Measurements from ENCODE around the gene TRIM52. TPM values are rescaled to one million over a fixed set of nuclear protein-coding genes. Genes with fewer than 3 reads are reported as not detected.

The TRIM52 gene
- total and polyA plus RNA-seq, 10 of the 15 experiments (the other 5 are each of a cell fraction or from before 2014, with no cell fraction given), result 1.4 to 24.3 (median 8.1) TPM

GRCh38 chr5:181212080-181212479 lies 48.9 kb downstream of the TRIM52 start:
- in situ Hi-C loops (cut with MboI) (no loop called here), intact Hi-C loops (cut with micrococcal nuclease; ENCODE audit: unreplicated experiment) (no loop called here)
- RAD21 ChIA-PET (ENCODE audit: unreplicated experiment), result no interaction called here
- CTCF ChIA-PET, result interaction anchor here (1.7 kb wide), 1 partner anchor 27 kb away, joined by 5 read pairs; no protein-coding TSS in a partner anchor
- DNase-seq (ENCODE audit: low read depth, low spot score) (no peak), ATAC-seq (no peak), FAIRE-seq (no peak)
- WGBS (ENCODE audit: insufficient coverage, insufficient replicate concordance, low lambda C conversion rate, missing lambda C conversion rate), result 73% methylated on average over 6 of the region's 6 CpGs
- SMC1A ChIA-PET (ENCODE audit: uncharacterized antibody, unreplicated experiment), result no interaction called here
- Histone ChIP-seq H3K4me1 (ENCODE audit: control insufficient read depth, insufficient read depth, low read length) (no peaks in the 10 kb centered on the region), H3K9ac (ENCODE audit: control insufficient read depth, insufficient read depth, low read length) (no peak overlapping the region), H3K79me2 (ENCODE audit: control insufficient read depth, insufficient read depth, low read length) (no peaks in the 10 kb centered on the region), H4K20me1 (ENCODE audit: control insufficient read depth, insufficient read depth) (no peaks in the 10 kb centered on the region), H3K27me3 (replicated peaks in 1 of 2; ENCODE audit: control insufficient read depth in 2 of 2, insufficient read depth in 2 of 2, low read length in 1 of 2) (no peaks in the 10 kb centered on the region), H3K4me3 (no peak overlapping the region), H2AFZ (ENCODE audit: control insufficient read depth, low read depth, low read length) (no peak overlapping the region; the same call in 1 of the 2 replicates), H3K4me2 (ENCODE audit: control insufficient read depth, insufficient read depth) (no peak overlapping the region), H3K36me3 (ENCODE audit: control insufficient read depth in 2 of 2, insufficient read depth in 2 of 2, low read length in 1 of 2) (no peaks in the 10 kb centered on the region), H3K27ac (ENCODE audit: control insufficient read depth, insufficient read depth) (no peak overlapping the region), H3K9me3 (replicated peaks; ENCODE audit: control insufficient read depth, insufficient read depth, low read length) (no peaks in the 10 kb centered on the region)
- POLR2A ChIA-PET, result interaction anchor here (0.6 to 1.2 kb wide), 2 partner anchors 13 to 40 kb away, joined by 4 to 5 read pairs; no protein-coding TSS in a partner anchor
- no TSS peak for BruUV-seq (replicated peaks)
- TF ChIP-seq CHD2 (IDR thresholded peaks at IDR 0.05; ENCODE audit: borderline replicate concordance, low read depth, low read length), result no peak
- no peak for TF ChIP-seq MTA3 (IDR thresholded peaks at IDR 0.05; ENCODE audit: borderline replicate concordance, low read length)
- no peak for TF ChIP-seq CEBPB (IDR thresholded peaks at IDR 0.05; ENCODE audit: borderline replicate concordance in 1 of 2, low read depth in 2 of 2, low read length in 2 of 2)
- no peak for TF ChIP-seq NR2C2 (IDR thresholded peaks at IDR 0.05; ENCODE audit: borderline replicate concordance, control insufficient read depth, insufficient read length, low read depth)
- TF ChIP-seq SUPT20H (IDR thresholded peaks at IDR 0.05; ENCODE audit: borderline replicate concordance, control insufficient read depth, low read depth, low read length), result no peak
- no peak for TF ChIP-seq JUNB (IDR thresholded peaks at IDR 0.05)
- no peak for TF ChIP-seq USF1 (IDR thresholded peaks at IDR 0.05; ENCODE audit: borderline replicate concordance, extremely low read length, insufficient read depth, low read depth, low read length)
- TF ChIP-seq HSF1 (IDR thresholded peaks at IDR 0.05; ENCODE audit: low read depth, low read length), result no peak
- no peak for TF ChIP-seq SMARCA5 (IDR thresholded peaks at IDR 0.05)
- no peak for TF ChIP-seq KLF5 (IDR thresholded peaks at IDR 0.05; ENCODE audit: partially characterized antibody)
- TF ChIP-seq ZNF384 (IDR thresholded peaks at IDR 0.05; ENCODE audit: borderline replicate concordance, low read depth, low read length), result no peak
- TF ChIP-seq CEBPZ (IDR thresholded peaks at IDR 0.05; ENCODE audit: low read depth, low read length), result no peak
- TF ChIP-seq KDM1A (IDR thresholded peaks at IDR 0.05; ENCODE audit: borderline replicate concordance), result no peak
- no peak for TF ChIP-seq ESRRA (IDR thresholded peaks at IDR 0.05; ENCODE audit: low read length)
- TF ChIP-seq MYB (IDR thresholded peaks at IDR 0.05; ENCODE audit: borderline replicate concordance, low read depth, low read length), result no peak
- no peak for TF ChIP-seq SRF (IDR thresholded peaks at IDR 0.05; ENCODE audit: low read depth in 2 of 2, low read length in 2 of 2)
- TF ChIP-seq ZSCAN29 (IDR thresholded peaks at IDR 0.05), result no peak
- TF ChIP-seq E2F4 (IDR thresholded peaks at IDR 0.05; ENCODE audit: low read depth, low read length), result no peak

Measured in GM12878 (cell line).